ENCODE results near the gene FAXDC2.

DNA sequence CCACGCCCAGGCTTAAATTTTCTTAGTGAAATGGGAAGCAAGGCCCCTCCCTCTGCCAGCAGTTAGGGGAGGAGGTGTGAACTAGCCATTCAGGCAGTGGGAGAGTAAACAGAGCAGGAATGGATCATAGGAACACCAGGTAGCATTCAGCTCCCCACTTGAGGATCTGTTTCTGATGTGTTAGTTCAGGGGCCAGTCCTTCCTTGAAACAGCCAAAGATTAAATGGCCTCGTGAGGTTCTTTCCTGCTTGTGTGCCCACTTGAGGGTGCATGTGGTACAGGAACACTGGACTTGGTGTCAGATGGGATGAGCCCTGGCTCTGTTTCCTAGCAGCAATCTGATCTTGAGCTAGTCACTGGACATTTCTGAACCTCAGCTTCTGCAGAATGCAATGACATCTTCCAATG lies 21.2 kb downstream of the FAXDC2 start:
- TF ChIP-seq POLR2A (IDR thresholded peaks at IDR 0.05; ENCODE audit: low read depth, low read length) (no peak), POLR2AphosphoS5 (IDR thresholded peaks at IDR 0.05; ENCODE audit: low read depth, low read length) (no peak)

All from GM12892 (cell line).